Keratinocyte (primary cell): ENCODE results near the gene SLC52A1.
"Not testable (repeated sequence)": the region's sequence is repeated elsewhere in the genome, so short reads cannot be mapped to it uniquely, and the experiment has no call there.

Experiments
- EZH2 ChIP-seq: IDR thresholded peaks from one replicate; pipeline ENCODE4 v1.6.1; 2012; ENCODE audit warnings: inconsistent platforms, mild to moderate bottlenecking, low read length, moderate library complexity
- TF ChIP-seq, protein P1 (sequence below), 3 experiments: IDR thresholded peaks in 1 of 3; conservative IDR thresholded peaks in 1 of 3; optimal IDR thresholded peaks in 1 of 3; 2 replicates in 2 of 3; 3 replicates in 1 of 3; pipeline versions ENCODE3 to v1.5.1; 2011; ENCODE audit warnings: low read length in 3 of 3, mild to moderate bottlenecking in 3 of 3, moderate library complexity in 2 of 3, control low read depth in 1 of 3, inconsistent platforms in 1 of 3; ENCODE audit not compliant: insufficient read depth in 2 of 3; ENCODE audit errors: extremely low read depth in 1 of 3

DNA sequence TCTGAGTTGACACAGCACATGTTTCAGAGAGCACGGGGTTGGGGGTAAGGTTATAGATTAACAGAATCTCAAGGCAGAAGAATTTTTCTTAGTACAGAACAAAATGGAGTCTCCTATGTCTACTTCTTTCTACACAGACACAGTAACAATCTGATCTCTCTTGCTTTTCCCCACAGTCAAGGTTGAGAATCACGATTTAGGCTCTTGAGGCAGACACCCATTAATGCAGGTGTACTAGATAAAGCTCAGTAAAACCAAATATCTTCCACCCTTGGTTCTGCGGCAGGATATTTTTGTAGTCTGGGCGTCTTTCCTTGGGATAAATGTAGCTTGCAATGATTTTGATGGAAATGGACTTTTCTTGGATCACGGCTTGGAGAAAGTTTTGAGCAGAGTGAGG is 40.2 kb upstream of the SLC52A1 start:
- TF ChIP-seq, protein P1, sequence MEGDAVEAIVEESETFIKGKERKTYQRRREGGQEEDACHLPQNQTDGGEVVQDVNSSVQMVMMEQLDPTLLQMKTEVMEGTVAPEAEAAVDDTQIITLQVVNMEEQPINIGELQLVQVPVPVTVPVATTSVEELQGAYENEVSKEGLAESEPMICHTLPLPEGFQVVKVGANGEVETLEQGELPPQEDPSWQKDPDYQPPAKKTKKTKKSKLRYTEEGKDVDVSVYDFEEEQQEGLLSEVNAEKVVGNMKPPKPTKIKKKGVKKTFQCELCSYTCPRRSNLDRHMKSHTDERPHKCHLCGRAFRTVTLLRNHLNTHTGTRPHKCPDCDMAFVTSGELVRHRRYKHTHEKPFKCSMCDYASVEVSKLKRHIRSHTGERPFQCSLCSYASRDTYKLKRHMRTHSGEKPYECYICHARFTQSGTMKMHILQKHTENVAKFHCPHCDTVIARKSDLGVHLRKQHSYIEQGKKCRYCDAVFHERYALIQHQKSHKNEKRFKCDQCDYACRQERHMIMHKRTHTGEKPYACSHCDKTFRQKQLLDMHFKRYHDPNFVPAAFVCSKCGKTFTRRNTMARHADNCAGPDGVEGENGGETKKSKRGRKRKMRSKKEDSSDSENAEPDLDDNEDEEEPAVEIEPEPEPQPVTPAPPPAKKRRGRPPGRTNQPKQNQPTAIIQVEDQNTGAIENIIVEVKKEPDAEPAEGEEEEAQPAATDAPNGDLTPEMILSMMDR (optimal IDR thresholded peaks at IDR 0.05 in 1 of 3, IDR thresholded peaks at IDR 0.05 in 1 of 3, conservative IDR thresholded peaks at IDR 0.05 in 1 of 3; ENCODE audit: extremely low read depth in 1 of 3, insufficient read depth in 2 of 3, low read length in 3 of 3) = not testable (repeated sequence)
- not testable (repeated sequence) for TF ChIP-seq EZH2
